ENCODE results near the gene CHST15.

DNA sequence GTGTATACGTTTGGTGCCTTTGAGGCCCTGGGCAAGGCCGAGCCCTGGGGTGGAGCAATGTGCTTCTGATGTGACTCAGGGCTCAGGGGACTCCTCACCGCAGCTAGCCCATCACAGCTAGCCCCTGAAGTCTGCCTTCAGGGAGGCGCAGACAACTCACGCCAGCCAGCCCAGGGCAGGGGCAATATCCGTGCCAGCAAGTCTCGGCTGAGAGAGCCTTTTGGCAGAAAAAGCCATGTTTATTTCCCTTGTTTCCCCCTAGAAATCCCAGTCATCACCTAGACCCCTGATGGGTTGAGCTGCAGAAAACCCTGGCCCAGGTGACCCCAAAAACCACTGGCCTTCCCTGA, 90.4 kb downstream of the CHST15 start:
- no peak for TF ChIP-seq POLR2A (IDR thresholded peaks at IDR 0.05)
- TF ChIP-seq POLR2AphosphoS5 (IDR thresholded peaks at IDR 0.05), result no peak

Measured in sigmoid colon (tissue), 4 donors.